ENCODE measurements around the gene RPS16.
A peak's percentile ranks its signal among the peaks of the same experiment; 100 is the strongest.

- TF ChIP-seq CTCF (IDR thresholded peaks at IDR 0.05) = no peak
- peak in 2 of 3 donors; percentile 63 to 67 for TF ChIP-seq POLR2AphosphoS5 (IDR thresholded peaks at IDR 0.05)
- TF ChIP-seq POLR2A (IDR thresholded peaks at IDR 0.05) = no peak
- TF ChIP-seq EP300 (IDR thresholded peaks at IDR 0.05; ENCODE audit: low read depth) = no peak
These were observed 7.3 kb downstream of the RPS16 start for GRCh38 chr19:39428283-39429112.
